ENCODE measurements around the gene SSX2IP. TPM values are rescaled to one million over a fixed set of nuclear protein-coding genes. Genes with fewer than 3 reads are reported as not detected.

SSX2IP gene
- total and polyA plus RNA-seq, 9 of the 15 experiments (the other 6 are each of a cell fraction or from before 2014, with no cell fraction given), result 20.6 to 96.7 (median 61.7) TPM

DNA sequence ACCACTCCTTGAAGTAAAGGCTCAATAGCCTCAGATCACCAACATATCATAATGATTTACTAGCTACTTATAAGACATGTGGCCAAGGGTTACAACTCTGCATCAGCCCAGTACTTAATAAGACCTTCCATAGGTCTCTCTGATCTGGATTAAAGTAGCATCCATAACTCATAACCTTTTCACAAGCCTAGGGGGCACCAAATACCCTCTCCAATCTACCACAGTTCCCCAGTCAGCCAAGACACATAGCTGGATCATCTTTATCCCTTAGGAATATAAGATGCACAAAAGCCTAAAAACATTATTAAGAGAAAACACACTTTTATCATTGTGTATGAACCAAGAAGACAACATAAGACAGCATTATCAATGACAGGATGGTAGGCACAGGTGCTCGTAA lies 22.1 kb downstream of the SSX2IP start:
- 93% methylated on average over 1 of the region's 1 CpG for WGBS (ENCODE audit: insufficient coverage, low coverage, missing lambda C conversion rate)
- no peaks in the 10 kb centered on the region for H3K9me3 ChIP-seq (replicated peaks; ENCODE audit: control insufficient read depth, insufficient read depth, low read depth, low read length)
- H3K9me1 ChIP-seq (ENCODE audit: control insufficient read depth, insufficient read depth, low read length), result no peaks in the 10 kb centered on the region
- no peak overlapping the region for H3K27ac ChIP-seq (ENCODE audit: extremely low read depth, low read depth, low read length)
- DNase-seq (ENCODE audit: extremely low read depth in 1 of 4, low spot score in 3 of 4) (peak in 3 of 4 experiments; percentile 13 to 40 (median 28)), ATAC-seq (peak; percentile 86), FAIRE-seq (peak; percentile 67)
- BruUV-seq (replicated peaks), result no TSS peak
- H4K20me1 ChIP-seq (replicated peaks; ENCODE audit: control insufficient read depth, insufficient read depth, low read length), result no peaks in the 10 kb centered on the region; the same call in 1 of the 2 replicates
- ChIA-PET CTCF (ENCODE audit: low intra/inter-chr PET ratio) (interaction anchor here (0.5 to 2.3 kb wide), 6 partner anchors 54 to 592 kb away, joined by 3 to 13 read pairs (median 4); partner anchors contain the start of gene C1orf52), POLR2A (interaction anchor here (0.6 to 2.0 kb wide), 3 partner anchors 11 to 54 kb away, joined by 3 to 8 read pairs (median 7); no protein-coding TSS in a partner anchor)
- H3K4me1 ChIP-seq (replicated peaks in 1 of 2; ENCODE audit: control insufficient read depth in 2 of 2, insufficient read depth in 2 of 2, low read length in 2 of 2), result peaks cover 3 to 5% of the 10 kb centered on the region in 2 experiments; a peak in 2 of 5 replicates
- H3K79me2 ChIP-seq (ENCODE audit: control insufficient read depth, insufficient read depth, low read length), result peaks cover 59% of the 10 kb centered on the region
- H3K27me3 ChIP-seq (ENCODE audit: control insufficient read depth in 2 of 2, insufficient read depth in 2 of 2, low read length in 2 of 2), result no peaks in the 10 kb centered on the region
- peaks cover 88% of the 10 kb centered on the region for H3K36me3 ChIP-seq (ENCODE audit: control insufficient read depth, insufficient read depth, low read length)
- no peak overlapping the region for H3K9ac ChIP-seq (ENCODE audit: insufficient read depth in 1 of 2, low read depth in 2 of 2, low read length in 2 of 2)
- in situ Hi-C loops (cut with MboI) (loop anchor here (5.0 kb wide), 1 partner anchor 79 kb away; no protein-coding TSS in a partner anchor), intact Hi-C loops (cut with micrococcal nuclease) (loop anchor here (1.0 kb wide), 2 partner anchors 56 to 85 kb away; no protein-coding TSS in a partner anchor)
- no peak overlapping the region for H2AFZ ChIP-seq (ENCODE audit: low read depth, low read length)
- H3K4me3 ChIP-seq, result no peak overlapping the region
- H3K4me2 ChIP-seq (ENCODE audit: insufficient read depth, low read length), result no peak overlapping the region
- peak; percentile 43 to 68 (median 48); a peak in 5 of 6 replicates for TF ChIP-seq CTCF (IDR thresholded peaks at IDR 0.05 in 2 of 3, conservative IDR thresholded peaks at IDR 0.05 in 1 of 3; ENCODE audit: insufficient read depth in 2 of 3, low read depth in 1 of 3, low read length in 3 of 3)
- TF ChIP-seq, protein P1, sequence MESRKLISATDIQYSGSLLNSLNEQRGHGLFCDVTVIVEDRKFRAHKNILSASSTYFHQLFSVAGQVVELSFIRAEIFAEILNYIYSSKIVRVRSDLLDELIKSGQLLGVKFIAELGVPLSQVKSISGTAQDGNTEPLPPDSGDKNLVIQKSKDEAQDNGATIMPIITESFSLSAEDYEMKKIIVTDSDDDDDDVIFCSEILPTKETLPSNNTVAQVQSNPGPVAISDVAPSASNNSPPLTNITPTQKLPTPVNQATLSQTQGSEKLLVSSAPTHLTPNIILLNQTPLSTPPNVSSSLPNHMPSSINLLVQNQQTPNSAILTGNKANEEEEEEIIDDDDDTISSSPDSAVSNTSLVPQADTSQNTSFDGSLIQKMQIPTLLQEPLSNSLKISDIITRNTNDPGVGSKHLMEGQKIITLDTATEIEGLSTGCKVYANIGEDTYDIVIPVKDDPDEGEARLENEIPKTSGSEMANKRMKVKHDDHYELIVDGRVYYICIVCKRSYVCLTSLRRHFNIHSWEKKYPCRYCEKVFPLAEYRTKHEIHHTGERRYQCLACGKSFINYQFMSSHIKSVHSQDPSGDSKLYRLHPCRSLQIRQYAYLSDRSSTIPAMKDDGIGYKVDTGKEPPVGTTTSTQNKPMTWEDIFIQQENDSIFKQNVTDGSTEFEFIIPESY (CRISPR knock-in tag; IDR thresholded peaks at IDR 0.05), result no peak
- TF ChIP-seq HNRNPK (IDR thresholded peaks at IDR 0.05; ENCODE audit: low read depth, low read length, poor library complexity, severe bottlenecking), result no peak
- 0 out of 2 replicates have a peak, but pooled peaks have one; percentile 25 for TF ChIP-seq SMC3 (conservative IDR thresholded peaks at IDR 0.05; ENCODE audit: insufficient read depth, low read depth, low read length)
- no peak for TF ChIP-seq ZNF445 (CRISPR knock-in tag; IDR thresholded peaks at IDR 0.05; ENCODE audit: low read depth)
- TF ChIP-seq, protein P2, sequence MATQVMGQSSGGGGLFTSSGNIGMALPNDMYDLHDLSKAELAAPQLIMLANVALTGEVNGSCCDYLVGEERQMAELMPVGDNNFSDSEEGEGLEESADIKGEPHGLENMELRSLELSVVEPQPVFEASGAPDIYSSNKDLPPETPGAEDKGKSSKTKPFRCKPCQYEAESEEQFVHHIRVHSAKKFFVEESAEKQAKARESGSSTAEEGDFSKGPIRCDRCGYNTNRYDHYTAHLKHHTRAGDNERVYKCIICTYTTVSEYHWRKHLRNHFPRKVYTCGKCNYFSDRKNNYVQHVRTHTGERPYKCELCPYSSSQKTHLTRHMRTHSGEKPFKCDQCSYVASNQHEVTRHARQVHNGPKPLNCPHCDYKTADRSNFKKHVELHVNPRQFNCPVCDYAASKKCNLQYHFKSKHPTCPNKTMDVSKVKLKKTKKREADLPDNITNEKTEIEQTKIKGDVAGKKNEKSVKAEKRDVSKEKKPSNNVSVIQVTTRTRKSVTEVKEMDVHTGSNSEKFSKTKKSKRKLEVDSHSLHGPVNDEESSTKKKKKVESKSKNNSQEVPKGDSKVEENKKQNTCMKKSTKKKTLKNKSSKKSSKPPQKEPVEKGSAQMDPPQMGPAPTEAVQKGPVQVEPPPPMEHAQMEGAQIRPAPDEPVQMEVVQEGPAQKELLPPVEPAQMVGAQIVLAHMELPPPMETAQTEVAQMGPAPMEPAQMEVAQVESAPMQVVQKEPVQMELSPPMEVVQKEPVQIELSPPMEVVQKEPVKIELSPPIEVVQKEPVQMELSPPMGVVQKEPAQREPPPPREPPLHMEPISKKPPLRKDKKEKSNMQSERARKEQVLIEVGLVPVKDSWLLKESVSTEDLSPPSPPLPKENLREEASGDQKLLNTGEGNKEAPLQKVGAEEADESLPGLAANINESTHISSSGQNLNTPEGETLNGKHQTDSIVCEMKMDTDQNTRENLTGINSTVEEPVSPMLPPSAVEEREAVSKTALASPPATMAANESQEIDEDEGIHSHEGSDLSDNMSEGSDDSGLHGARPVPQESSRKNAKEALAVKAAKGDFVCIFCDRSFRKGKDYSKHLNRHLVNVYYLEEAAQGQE (IDR thresholded peaks at IDR 0.05; ENCODE audit: borderline replicate concordance), result peak; percentile 57; the same call in 1 of the 2 replicates
- TF ChIP-seq, protein P2 (CRISPR knock-in tag; IDR thresholded peaks at IDR 0.05; ENCODE audit: low read depth), result no peak
- TF ChIP-seq TEAD1 (CRISPR knock-in tag; IDR thresholded peaks at IDR 0.05), result no peak
- no peak for TF ChIP-seq CHCHD3 (CRISPR knock-in tag; IDR thresholded peaks at IDR 0.05)

All from K562 (cell line).